Kasumi-1 (cell line): Measurements from ENCODE around the gene CMTM5.
"Not testable (repeated sequence)": the region's sequence is repeated elsewhere in the genome, so short reads cannot be mapped to it uniquely, and the experiment has no call there.

Experiments used
- DNase-seq, 2 experiments: peaks; one replicate each; lab custom pipeline; 2025; lab: John Stamatoyannopoulos, UW

The CMTM5 gene

DNA sequence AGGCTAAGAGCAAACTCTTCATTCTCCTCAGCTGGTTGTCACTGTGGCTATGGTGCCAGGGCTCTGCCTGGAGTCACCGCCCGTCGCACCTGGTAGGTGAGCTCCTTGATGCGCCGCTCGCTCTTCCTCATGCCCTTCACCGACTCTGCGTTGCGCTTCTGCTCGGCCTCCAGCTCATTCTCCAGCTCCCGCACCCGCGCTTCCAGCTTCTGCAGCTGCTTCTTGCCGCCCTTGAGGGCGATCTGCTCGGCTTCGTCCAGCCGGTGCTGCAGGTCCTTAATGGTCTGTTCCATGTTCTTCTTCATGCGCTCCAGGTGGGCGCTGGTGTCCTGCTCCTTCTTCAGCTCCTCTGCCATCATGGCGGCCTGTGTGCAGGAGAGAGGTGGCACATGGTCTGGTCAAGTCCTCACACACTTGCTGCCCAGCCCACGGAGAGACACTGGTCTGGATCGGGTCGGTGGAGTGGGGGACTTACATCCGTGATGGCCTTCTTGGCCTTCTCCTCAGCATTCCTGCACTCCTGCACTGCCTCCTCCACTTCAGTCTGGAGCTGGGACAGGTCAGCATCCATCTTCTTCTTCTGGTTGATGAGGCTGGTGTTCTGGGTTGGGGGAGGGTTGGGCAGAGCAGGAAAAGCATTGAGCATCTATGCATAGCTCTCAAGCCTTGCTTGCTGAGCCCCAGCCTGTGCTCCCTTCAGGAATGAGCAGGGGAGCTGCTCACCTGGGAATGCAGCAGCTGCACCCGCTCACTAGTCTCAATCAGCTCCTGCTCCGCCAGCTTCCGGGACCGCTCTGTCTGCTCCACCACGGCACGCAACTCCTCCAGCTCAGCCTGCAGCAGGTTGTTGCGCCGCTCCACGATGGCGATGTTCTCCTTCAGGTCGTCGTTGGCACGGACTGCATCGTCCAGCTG, 38.3 kb downstream of the CMTM5 start:
- DNase-seq, result no peak

DNA sequence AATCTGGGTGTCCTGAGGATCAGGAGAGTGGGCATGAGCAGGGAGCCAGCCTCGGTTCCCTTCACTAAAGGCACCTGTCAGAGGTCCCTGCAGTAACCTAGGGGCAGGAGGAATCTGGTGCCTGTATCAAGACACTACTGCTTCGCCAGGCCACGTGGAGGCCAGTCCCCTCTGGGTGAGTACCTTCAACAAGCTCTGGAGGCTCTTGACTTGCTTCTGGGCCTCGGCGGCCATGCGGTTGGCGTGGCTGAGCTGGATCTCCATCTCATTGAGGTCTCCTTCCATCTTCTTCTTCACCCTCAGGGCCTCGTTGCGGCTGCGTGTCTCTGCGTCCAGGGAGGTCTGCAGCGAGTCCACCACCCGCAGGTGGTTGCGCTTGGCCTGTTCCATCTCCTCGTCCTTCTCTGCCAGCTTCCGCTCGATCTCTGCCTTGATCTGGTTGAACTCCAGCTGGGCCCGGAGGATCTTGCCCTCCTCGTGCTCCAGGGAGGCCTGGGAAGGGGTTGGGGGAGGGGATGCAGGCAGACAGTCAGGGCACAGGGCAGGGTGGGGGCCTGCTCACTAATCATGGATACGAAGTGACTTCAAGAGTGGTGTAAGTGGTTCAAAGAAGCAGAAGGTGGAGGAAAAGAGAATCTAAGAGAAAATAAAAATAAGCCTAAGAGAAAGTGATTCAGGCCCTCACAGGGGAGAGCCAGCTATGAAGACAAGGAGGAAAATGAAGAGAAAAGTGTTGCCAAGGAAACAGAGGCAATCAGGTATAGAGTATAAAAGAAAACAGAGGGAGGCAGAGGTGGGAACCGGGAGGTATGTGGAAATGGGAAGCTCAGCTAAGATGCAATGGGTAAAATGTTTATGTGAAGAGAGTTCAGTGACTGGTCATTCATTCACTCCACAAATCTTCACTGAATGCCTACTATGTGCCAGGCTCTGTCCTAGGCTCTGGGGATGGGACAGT, 39.3 kb downstream of the CMTM5 start:
- no peak for DNase-seq

DNA sequence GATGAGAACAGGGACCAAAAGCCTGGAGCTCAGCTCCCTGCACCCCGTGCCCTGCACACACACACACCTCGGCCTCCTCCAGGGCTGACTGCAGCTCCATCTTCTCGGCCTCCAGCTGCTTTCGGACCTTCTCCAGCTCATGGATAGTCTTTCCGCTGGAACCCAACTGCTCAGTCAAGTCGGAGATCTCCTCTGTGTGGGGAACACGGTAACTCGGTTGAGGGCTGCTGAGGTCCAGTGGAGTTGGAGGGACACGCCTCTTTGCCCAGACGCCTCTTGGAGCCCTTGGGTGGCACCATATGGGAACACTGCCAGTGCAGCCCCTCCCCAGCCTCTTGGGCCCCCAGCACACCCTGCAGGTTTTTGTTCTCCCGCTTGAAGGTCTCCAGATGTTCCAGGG, 40.0 kb downstream of the CMTM5 start:
- DNase-seq, result no peak

- DNase-seq, result not testable (repeated sequence)
These were observed 40.4 kb downstream of the CMTM5 start for GRCh38 chr14:23417269-23417668.

- DNase-seq, result no peak
These were observed 41.2 kb downstream of the CMTM5 start for GRCh38 chr14:23418021-23418420.

DNA sequence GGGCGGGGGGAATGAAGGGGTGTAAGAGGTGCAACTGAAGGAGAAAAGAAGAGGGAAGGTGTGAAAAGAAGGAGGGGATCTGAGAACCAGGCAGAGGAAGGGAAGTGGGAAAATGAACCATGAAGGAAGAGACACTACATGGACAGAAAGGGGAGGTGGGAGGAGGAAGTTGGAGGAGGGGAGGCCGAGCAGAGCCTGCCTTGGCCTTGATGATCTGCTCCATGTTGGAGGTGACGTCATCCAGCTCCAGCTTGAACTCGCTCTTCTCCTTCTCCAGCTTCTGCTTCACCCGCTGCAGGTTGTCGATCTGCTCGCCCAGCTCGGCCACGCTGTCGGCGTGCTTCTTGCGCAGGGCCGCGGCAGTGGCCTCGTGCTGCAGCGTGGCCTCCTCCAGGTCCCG, 42.8 kb downstream of the CMTM5 start:
- not testable (repeated sequence) for DNase-seq

GRCh38 chr14:23421594-23421993, 44.7 kb downstream of the CMTM5 start:
- no peak for DNase-seq

- no peak for DNase-seq
These were observed 46.8 kb downstream of the CMTM5 start for GRCh38 chr14:23423657-23424056.

GRCh38 chr14:23425169-23425568, 48.3 kb downstream of the CMTM5 start:
- no peak for DNase-seq

DNA sequence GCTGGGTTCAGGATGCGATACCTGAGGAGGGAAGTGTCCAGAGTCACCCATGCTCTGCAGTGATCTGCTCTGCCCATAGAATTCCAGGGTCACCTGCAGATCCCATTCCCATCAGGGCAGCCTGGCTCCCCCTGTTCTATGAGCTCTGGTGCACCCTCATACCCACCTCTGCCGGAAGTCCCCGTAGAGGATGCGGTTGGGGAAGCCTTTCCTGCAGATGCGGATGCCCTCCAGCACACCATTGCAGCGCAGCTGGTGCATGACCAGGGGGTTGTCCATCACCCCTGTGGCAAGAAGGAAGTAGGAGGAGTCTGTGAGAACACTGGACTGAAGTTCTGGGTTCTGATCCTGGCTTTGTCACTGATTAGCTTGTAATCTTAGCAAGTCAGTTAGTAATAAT, 49.0 kb downstream of the CMTM5 start:
- not testable (repeated sequence) for DNase-seq

- no peak for DNase-seq
These were observed 52.0 kb downstream of the CMTM5 start for GRCh38 chr14:23428686-23429495.
